ENCODE results near the gene TMEM54. TPM values are rescaled to one million over a fixed set of nuclear protein-coding genes. Genes with fewer than 3 reads are reported as not detected.

Gene TMEM54
- total RNA-seq, 2 donors from 2014 or later: 96.2 to 239 TPM

DNA sequence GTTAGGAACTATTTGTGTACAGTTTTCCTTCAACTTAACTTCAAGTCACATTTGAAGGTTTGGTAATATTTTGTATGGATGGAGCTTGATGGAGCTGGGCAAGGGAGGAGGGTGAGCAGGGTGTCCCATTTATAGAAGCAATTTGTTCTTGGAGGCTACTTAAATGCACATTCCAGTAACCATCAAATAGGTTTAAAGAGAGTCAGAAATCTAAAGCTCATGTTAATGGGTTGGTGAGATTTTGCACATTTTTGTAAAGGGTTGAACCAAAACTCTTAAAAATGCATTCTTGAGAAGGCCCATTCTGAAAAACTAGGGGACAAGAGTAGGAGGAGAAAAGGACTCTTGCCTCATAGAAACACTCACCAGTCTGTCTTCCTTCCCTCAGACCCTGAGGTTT lies 40.6 kb downstream of the TMEM54 start:
- Histone ChIP-seq H3K27ac (no peak overlapping the region), H3K27me3 (replicated peaks; ENCODE audit: insufficient read depth) (no peaks in the 10 kb centered on the region), H3K4me3 (no peak overlapping the region), H3K9me3 (no peaks in the 10 kb centered on the region), H3K36me3 (no peaks in the 10 kb centered on the region), H3K4me1 (replicated peaks) (no peaks in the 10 kb centered on the region)
- no peak for DNase-seq (ENCODE audit: low spot score)
- intact Hi-C loops (cut with DNase I): no loop called here
- TF ChIP-seq POLR2AphosphoS5 (IDR thresholded peaks at IDR 0.05) (no peak), POLR2A (IDR thresholded peaks at IDR 0.05) (no peak)
- TF ChIP-seq, protein P1, sequence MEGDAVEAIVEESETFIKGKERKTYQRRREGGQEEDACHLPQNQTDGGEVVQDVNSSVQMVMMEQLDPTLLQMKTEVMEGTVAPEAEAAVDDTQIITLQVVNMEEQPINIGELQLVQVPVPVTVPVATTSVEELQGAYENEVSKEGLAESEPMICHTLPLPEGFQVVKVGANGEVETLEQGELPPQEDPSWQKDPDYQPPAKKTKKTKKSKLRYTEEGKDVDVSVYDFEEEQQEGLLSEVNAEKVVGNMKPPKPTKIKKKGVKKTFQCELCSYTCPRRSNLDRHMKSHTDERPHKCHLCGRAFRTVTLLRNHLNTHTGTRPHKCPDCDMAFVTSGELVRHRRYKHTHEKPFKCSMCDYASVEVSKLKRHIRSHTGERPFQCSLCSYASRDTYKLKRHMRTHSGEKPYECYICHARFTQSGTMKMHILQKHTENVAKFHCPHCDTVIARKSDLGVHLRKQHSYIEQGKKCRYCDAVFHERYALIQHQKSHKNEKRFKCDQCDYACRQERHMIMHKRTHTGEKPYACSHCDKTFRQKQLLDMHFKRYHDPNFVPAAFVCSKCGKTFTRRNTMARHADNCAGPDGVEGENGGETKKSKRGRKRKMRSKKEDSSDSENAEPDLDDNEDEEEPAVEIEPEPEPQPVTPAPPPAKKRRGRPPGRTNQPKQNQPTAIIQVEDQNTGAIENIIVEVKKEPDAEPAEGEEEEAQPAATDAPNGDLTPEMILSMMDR (IDR thresholded peaks at IDR 0.05): no peak

DNA sequence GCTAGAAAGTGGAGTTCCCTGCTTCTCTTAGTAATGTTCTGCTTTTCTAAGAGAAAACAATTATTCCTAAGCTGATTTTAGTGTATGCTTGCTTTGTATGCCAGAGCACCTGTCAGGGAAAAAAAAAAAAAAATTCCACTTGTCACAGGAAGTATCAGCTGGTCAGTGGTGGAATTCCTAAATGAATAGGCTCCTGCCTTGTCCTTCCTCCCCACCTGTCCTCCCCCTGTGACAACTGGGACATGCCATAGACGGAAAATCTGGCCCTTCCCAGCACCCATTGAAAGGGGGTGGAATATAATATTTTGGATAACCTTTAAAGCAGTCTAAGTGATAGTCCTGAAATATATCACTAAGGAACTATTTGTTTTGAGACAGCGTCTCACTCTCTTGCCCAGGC lies 41.3 kb downstream of the TMEM54 start:
- Histone ChIP-seq H3K36me3 (no peaks in the 10 kb centered on the region), H3K27ac (no peak overlapping the region), H3K27me3 (replicated peaks; ENCODE audit: insufficient read depth) (no peaks in the 10 kb centered on the region), H3K4me3 (no peak overlapping the region), H3K4me1 (replicated peaks) (no peaks in the 10 kb centered on the region), H3K9me3 (no peaks in the 10 kb centered on the region)
- no peak for TF ChIP-seq POLR2AphosphoS5 (IDR thresholded peaks at IDR 0.05)
- TF ChIP-seq, protein P1 (IDR thresholded peaks at IDR 0.05): no peak
- TF ChIP-seq POLR2A (IDR thresholded peaks at IDR 0.05): no peak
- intact Hi-C loops (cut with DNase I): no loop called here
- 98% methylated on average over 2 of the region's 2 CpGs for WGBS
- DNase-seq (ENCODE audit: low spot score): no peak

DNA sequence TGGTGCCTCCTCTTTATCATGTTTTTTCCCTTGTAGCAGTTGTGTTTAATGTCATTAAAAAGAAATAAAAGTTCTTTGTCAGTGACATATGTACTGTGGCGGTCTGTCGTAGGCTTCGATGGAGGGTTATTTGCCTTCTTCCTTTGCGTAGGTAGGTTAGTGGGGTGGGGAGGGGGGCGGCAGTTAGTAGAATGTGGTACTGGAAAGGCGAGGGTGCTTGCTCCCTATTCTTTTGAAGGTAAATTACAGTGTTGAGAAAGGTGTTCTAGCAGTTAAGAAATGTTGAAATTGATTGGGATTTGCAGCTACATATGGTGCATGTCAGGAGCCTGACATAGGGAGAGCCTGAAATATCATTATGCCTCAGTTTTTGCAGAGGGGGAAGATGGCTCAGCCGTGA lies 42.4 kb downstream of the TMEM54 start:
- H3K4me1 ChIP-seq (replicated peaks): no peaks in the 10 kb centered on the region
- DNase-seq (ENCODE audit: low spot score): no peak
- H3K27me3 ChIP-seq (replicated peaks; ENCODE audit: insufficient read depth): no peaks in the 10 kb centered on the region
- intact Hi-C loops (cut with DNase I): no loop called here
- peaks cover 0 to 6% of the 10 kb centered on the region in 2 donors for H3K36me3 ChIP-seq
- no peak overlapping the region for H3K27ac ChIP-seq
- 76% methylated on average over 7 of the region's 7 CpGs for WGBS
- H3K9me3 ChIP-seq: no peaks in the 10 kb centered on the region
- no peak overlapping the region for H3K4me3 ChIP-seq
- no peak for TF ChIP-seq POLR2A (IDR thresholded peaks at IDR 0.05)
- TF ChIP-seq, protein P1 (IDR thresholded peaks at IDR 0.05): no peak
- TF ChIP-seq POLR2AphosphoS5 (IDR thresholded peaks at IDR 0.05): no peak

DNA sequence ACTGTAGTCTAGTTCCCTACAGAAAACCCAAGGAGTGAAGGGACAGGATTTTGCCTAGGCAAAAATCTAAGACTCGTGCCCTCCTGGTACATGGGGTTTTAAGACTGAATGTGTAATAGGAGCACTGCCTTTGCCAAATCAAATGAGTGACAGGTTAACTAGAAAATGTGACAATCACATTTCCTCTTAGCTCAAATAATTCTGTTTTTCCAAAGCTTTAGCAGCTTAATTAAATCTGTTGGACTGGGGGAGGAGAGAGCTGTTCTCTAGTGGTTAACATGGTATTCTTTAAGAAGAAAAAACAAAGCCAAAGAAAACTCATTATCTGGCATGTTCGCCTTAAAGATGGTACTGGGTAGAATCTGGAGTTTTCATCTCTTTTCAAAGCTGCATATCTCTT lies 43.1 kb downstream of the TMEM54 start:
- WGBS: 90% methylated on average over 2 of the region's 2 CpGs
- Histone ChIP-seq H3K4me1 (replicated peaks) (no peaks in the 10 kb centered on the region), H3K27ac (no peak overlapping the region), H3K27me3 (replicated peaks; ENCODE audit: insufficient read depth) (no peaks in the 10 kb centered on the region), H3K9me3 (no peaks in the 10 kb centered on the region), H3K36me3 (peaks cover 0 to 6% of the 10 kb centered on the region in 2 donors), H3K4me3 (no peak overlapping the region)
- TF ChIP-seq, protein P1 (IDR thresholded peaks at IDR 0.05): no peak
- TF ChIP-seq POLR2A (IDR thresholded peaks at IDR 0.05) (no peak), POLR2AphosphoS5 (IDR thresholded peaks at IDR 0.05) (no peak)
- no peak for DNase-seq (ENCODE audit: low spot score)
- intact Hi-C loops (cut with DNase I): no loop called here

DNA sequence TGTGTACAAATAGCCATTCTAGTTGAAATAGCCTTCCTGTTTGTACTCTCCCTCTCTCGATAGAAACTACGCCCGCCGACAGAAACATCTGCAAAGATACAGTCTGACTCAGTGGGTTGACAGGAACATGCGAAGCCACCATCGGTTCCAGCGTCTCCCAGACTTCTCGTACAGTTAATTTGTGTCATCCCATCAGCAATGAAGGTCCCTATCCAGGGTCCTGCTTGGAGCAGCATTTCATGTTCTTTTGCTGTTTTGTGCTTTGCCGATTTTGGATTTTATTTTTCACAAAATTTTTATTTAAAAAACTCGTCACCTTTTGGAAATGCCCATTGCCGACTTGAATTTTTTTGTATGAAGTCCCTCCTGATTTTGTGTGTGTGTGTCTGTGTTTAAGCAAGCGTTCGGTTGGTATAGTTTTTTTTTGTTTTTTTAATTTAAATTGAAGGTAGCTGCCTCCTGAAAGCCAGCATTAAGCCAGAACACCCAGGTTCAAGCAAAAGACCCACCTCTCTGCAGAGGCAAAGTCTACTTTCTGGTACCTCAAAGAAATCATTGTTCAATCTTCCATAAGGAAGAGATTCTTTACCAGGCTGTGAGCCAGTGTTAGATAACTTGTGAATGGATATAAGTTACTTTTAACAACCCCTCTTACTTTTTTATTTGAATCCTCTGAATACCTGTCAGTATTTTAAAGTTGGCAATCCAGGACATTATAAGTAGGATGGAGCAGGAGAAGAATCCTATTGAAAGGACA lies 45.1 kb downstream of the TMEM54 start:
- no peaks in the 10 kb centered on the region for H3K9me3 ChIP-seq
- TF ChIP-seq, protein P1 (IDR thresholded peaks at IDR 0.05): no peak
- TF ChIP-seq POLR2AphosphoS5 (IDR thresholded peaks at IDR 0.05): no peak
- TF ChIP-seq POLR2A (IDR thresholded peaks at IDR 0.05): no peak
- peaks cover 0 to 6% of the 10 kb centered on the region in 2 donors for H3K36me3 ChIP-seq
- WGBS: 80% methylated on average over 13 of the region's 13 CpGs
- intact Hi-C loops (cut with DNase I): no loop called here
- no peak overlapping the region for H3K27ac ChIP-seq
- no peak for DNase-seq (ENCODE audit: low spot score)
- no peak overlapping the region for H3K4me3 ChIP-seq
- H3K4me1 ChIP-seq (replicated peaks): no peaks in the 10 kb centered on the region
- H3K27me3 ChIP-seq (replicated peaks; ENCODE audit: insufficient read depth): no peaks in the 10 kb centered on the region

All from prostate gland (tissue), 2 donors.